Panc1 (cell line): Measurements from ENCODE around the gene TGFBR1. TPM values are rescaled to one million over a fixed set of nuclear protein-coding genes. Genes with fewer than 3 reads are reported as not detected.

ENCODE experiments used
- ATAC-seq: fragments of 200-7000 bp; cut with Tn5 transposase; 2 replicates; pipeline ENCODE4 v1.9.1; 2020; ENCODE audit warnings: mild to moderate bottlenecking, moderate library complexity
- BruUV-seq: library from RNA; stranded (reverse); fragments of 400-500 nt; replicated peaks from 2 replicates; lab custom pipeline; 2021; lab: Mats Ljungman, UMichigan
- CTCF ChIA-PET: fragments of 300-600 bp; sonication (Branson Sonifier 250); formaldehyde crosslinking; loops from one replicate; lab custom pipeline; 2022; ENCODE audit warnings: antibody characterized with exemption; lab: Charles Lee
- POLR2A ChIA-PET: fragments of 300-600 bp; sonication (Branson Sonifier 250); formaldehyde crosslinking; loops from one replicate; lab custom pipeline; 2022; ENCODE audit warnings: antibody characterized with exemption; lab: Charles Lee
- DNase-seq: peaks from one replicate; pipeline ENCODE4 v3.0.0-alpha.2; 2010; ENCODE audit warnings: low read depth, low spot score
- H3K27ac ChIP-seq: 2 replicates; pipeline ENCODE4 v1.5.1; 2011; ENCODE audit warnings: mild to moderate bottlenecking, low read length, inconsistent platforms
- H3K27me3 ChIP-seq: fragments of 200-500 bp; sonication (Bioruptor generic); 2 replicates; pipeline ENCODE4 v1.6.0; 2014; ENCODE audit warnings: low read length, inconsistent platforms; ENCODE audit not compliant: control insufficient read depth, insufficient read depth
- H3K36me3 ChIP-seq: fragments of 200-500 bp; sonication (Bioruptor generic); 2 replicates; pipeline ENCODE4 v1.5.1; 2014; ENCODE audit warnings: inconsistent platforms, mild to moderate bottlenecking, low read length, moderate library complexity; ENCODE audit not compliant: control insufficient read depth, insufficient read depth
- H3K4me1 ChIP-seq: 2 replicates; pipeline ENCODE4 v1.5.1; 2011; ENCODE audit warnings: inconsistent platforms, mild to moderate bottlenecking, low read length, moderate library complexity; ENCODE audit not compliant: control insufficient read depth, insufficient read depth
- H3K4me3 ChIP-seq, 2 experiments: 2 replicates each; pipeline ENCODE4 v1.5.1; 2011 to 2012; ENCODE audit warnings: low read depth in 2 of 2, low read length in 2 of 2, mild to moderate bottlenecking in 2 of 2, inconsistent platforms in 1 of 2, moderate library complexity in 1 of 2
- H3K9me3 ChIP-seq: fragments of 200-500 bp; sonication (Bioruptor generic); 2 replicates; pipeline ENCODE4 v1.5.1; 2014; ENCODE audit warnings: low read depth, mild to moderate bottlenecking, inconsistent platforms, low read length, moderate library complexity; ENCODE audit not compliant: control insufficient read depth, insufficient read depth
- POLR2AphosphoS5 ChIP-seq: IDR thresholded peaks from 2 replicates; pipeline ENCODE4 v1.6.1; 2012; ENCODE audit warnings: mild to moderate bottlenecking, low read depth, low read length, moderate library complexity
- SIN3A ChIP-seq: IDR thresholded peaks from 2 replicates; pipeline ENCODE4 v1.6.1; 2012; ENCODE audit warnings: low read depth, mild to moderate bottlenecking, low read length, moderate library complexity, borderline replicate concordance; ENCODE audit not compliant: insufficient read depth
- TCF7L2 ChIP-seq: IDR thresholded peaks from 2 replicates; pipeline ENCODE4 v1.6.1; 2011; ENCODE audit warnings: mild to moderate bottlenecking, low read depth, low read length, inconsistent platforms
- in situ Hi-C: cut with HindIII; loops from 2 replicates; pipeline ENCODE4 v1.10.0; 2016; ENCODE audit warnings: low sequenced_read_pairs, low pct_unique_long_range_greater_than_20kb
- intact Hi-C: fragments of 100-400 bp; cut with micrococcal nuclease; formaldehyde crosslinking; loops from one replicate; pipeline ENCODE4 v1.10.0; 2022; ENCODE audit not compliant: unreplicated experiment
- total RNA-seq: library from RNA; stranded (reverse); gene quantifications from one replicate; pipeline ENCODE4 v1.2.1, GENCODE V29; 2021; ENCODE audit not compliant: unreplicated experiment
- TF ChIP-seq, protein P1 (sequence below): fragments of 450-650 bp; IDR thresholded peaks from 2 replicates; pipeline ENCODE4 v1.5.1; 2017; ENCODE audit warnings: mild to moderate bottlenecking
- TF ChIP-seq, protein P2 (sequence below), 2 experiments: IDR thresholded peaks; 2 replicates each; pipeline ENCODE4 v1.6.1; 2011 to 2012; ENCODE audit warnings: low read depth in 2 of 2, control low read depth in 1 of 2, low read length in 1 of 2, mild to moderate bottlenecking in 1 of 2, moderate library complexity in 1 of 2; ENCODE audit not compliant: insufficient read depth in 1 of 2

Gene TGFBR1
- total RNA-seq, 1 experiment from 2014 or later: 22.2 TPM

DNA sequence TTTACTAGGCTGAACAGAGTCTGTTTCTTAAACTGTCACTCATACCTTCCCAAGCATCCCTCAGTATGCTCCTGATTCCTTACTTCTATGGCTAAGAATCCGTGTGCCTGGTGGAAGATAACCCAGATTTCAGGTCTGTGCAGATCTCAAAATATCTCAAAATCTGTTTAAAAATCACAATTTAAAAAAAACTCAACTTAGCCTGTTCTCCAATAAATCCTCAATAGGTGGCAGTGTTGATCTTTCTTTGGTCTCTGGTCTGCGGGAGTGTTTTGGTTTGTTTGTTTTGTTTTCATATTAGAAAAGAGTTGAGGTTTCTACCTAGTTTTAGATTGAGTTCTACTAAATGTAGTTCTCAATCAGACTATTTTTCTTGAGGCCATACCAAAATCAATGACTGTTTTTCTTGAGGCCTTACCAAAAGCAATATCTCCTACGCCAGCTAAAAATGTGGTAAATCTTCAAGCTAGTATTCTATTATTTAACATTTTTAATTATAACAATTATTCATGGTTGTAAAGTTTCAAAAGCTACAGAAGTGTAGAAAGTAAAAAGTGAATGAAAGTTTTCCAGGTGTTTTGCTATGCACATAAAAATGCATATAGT is 57.9 kb downstream of the TGFBR1 start:
- DNase-seq: no peak
- POLR2A ChIA-PET: no interaction called here
- intact Hi-C loops (loop anchor here (5.0 kb wide), 1 partner anchor 849 kb away; no protein-coding TSS in a partner anchor), in situ Hi-C loops (no loop called here)
- H3K36me3 ChIP-seq: no peaks in the 10 kb centered on the region
- ATAC-seq: no peak
- CTCF ChIA-PET: interaction anchor here (0.7 kb wide), 1 partner anchor 1162 kb away, joined by 3 read pairs; no protein-coding TSS in a partner anchor
- TF ChIP-seq, protein P1, sequence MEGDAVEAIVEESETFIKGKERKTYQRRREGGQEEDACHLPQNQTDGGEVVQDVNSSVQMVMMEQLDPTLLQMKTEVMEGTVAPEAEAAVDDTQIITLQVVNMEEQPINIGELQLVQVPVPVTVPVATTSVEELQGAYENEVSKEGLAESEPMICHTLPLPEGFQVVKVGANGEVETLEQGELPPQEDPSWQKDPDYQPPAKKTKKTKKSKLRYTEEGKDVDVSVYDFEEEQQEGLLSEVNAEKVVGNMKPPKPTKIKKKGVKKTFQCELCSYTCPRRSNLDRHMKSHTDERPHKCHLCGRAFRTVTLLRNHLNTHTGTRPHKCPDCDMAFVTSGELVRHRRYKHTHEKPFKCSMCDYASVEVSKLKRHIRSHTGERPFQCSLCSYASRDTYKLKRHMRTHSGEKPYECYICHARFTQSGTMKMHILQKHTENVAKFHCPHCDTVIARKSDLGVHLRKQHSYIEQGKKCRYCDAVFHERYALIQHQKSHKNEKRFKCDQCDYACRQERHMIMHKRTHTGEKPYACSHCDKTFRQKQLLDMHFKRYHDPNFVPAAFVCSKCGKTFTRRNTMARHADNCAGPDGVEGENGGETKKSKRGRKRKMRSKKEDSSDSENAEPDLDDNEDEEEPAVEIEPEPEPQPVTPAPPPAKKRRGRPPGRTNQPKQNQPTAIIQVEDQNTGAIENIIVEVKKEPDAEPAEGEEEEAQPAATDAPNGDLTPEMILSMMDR: peak; percentile 56; the same call in 1 of the 2 replicates
- TF ChIP-seq, protein P2, sequence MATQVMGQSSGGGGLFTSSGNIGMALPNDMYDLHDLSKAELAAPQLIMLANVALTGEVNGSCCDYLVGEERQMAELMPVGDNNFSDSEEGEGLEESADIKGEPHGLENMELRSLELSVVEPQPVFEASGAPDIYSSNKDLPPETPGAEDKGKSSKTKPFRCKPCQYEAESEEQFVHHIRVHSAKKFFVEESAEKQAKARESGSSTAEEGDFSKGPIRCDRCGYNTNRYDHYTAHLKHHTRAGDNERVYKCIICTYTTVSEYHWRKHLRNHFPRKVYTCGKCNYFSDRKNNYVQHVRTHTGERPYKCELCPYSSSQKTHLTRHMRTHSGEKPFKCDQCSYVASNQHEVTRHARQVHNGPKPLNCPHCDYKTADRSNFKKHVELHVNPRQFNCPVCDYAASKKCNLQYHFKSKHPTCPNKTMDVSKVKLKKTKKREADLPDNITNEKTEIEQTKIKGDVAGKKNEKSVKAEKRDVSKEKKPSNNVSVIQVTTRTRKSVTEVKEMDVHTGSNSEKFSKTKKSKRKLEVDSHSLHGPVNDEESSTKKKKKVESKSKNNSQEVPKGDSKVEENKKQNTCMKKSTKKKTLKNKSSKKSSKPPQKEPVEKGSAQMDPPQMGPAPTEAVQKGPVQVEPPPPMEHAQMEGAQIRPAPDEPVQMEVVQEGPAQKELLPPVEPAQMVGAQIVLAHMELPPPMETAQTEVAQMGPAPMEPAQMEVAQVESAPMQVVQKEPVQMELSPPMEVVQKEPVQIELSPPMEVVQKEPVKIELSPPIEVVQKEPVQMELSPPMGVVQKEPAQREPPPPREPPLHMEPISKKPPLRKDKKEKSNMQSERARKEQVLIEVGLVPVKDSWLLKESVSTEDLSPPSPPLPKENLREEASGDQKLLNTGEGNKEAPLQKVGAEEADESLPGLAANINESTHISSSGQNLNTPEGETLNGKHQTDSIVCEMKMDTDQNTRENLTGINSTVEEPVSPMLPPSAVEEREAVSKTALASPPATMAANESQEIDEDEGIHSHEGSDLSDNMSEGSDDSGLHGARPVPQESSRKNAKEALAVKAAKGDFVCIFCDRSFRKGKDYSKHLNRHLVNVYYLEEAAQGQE (IDR thresholded peaks at IDR 0.05; ENCODE audit: insufficient read depth in 1 of 2, low read depth in 2 of 2, low read length in 1 of 2): no peak
- H3K27me3 ChIP-seq: no peaks in the 10 kb centered on the region
- H3K4me1 ChIP-seq: no peaks in the 10 kb centered on the region
- BruUV-seq: no TSS peak
- no peaks in the 10 kb centered on the region for H3K9me3 ChIP-seq
- H3K27ac ChIP-seq: no peak overlapping the region
- no peak overlapping the region for H3K4me3 ChIP-seq

DNA sequence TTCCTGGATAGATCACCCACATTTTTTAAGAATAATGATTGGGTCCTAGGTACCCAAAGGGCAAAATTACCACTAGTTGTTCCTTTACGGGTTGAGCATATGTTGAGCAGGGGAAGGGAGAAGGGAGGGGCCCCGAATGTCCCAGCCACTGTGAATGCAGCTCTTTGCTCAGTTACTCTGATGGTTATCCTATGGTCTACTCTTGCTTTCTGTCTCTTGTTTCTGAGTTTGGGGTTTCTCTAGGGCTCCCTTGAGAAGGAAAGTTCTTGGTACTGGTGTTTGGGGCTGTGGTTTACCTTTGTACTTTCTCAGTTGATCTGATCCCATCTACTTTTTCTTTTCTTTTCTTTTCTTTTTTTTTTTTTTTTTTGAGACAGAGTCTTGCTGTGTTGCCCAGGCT is 61.2 kb downstream of the TGFBR1 start:
- no peak for ATAC-seq
- BruUV-seq: no TSS peak
- Histone ChIP-seq H3K27ac (no peak overlapping the region), H3K4me3 (no peak overlapping the region), H3K36me3 (no peaks in the 10 kb centered on the region), H3K9me3 (no peaks in the 10 kb centered on the region), H3K27me3 (no peaks in the 10 kb centered on the region), H3K4me1 (no peaks in the 10 kb centered on the region; the same call in 1 of the 2 replicates)
- in situ Hi-C loops (no loop called here), intact Hi-C loops (no loop called here)
- no peak for TF ChIP-seq SIN3A
- TF ChIP-seq, protein P2 (IDR thresholded peaks at IDR 0.05; ENCODE audit: insufficient read depth in 1 of 2, low read depth in 2 of 2, low read length in 1 of 2): no peak
- no peak for TF ChIP-seq POLR2AphosphoS5
- no peak for TF ChIP-seq TCF7L2
- TF ChIP-seq, protein P1: no peak
- ChIA-PET POLR2A (no interaction called here), CTCF (no interaction called here)
- no peak for DNase-seq
